HG02588 (cell line): Measurements from ENCODE around the gene NIPAL3.
"Not testable (repeated sequence)": the region's sequence is repeated elsewhere in the genome, so short reads cannot be mapped to it uniquely, and the experiment has no call there.

ENCODE experiments used
- ATAC-seq: cut with Tn5 transposase; IDR thresholded peaks from one replicate; pipeline ENCODE4 v1.9.1; 2021; ENCODE audit warnings: mild to moderate bottlenecking, moderate library complexity; ENCODE audit not compliant: unreplicated experiment

NIPAL3 gene

GRCh38 chr1:24421502-24421901, 5.9 kb downstream of the NIPAL3 start:
- no peak for ATAC-seq

- no peak for ATAC-seq
Measured at GRCh38 chr1:24424207-24424606, 8.6 kb downstream of the NIPAL3 start.

- no peak for ATAC-seq
Measured at GRCh38 chr1:24424990-24425389, 9.4 kb downstream of the NIPAL3 start.

GRCh38 chr1:24425441-24425840, 9.8 kb downstream of the NIPAL3 start:
- no peak for ATAC-seq

GRCh38 chr1:24425922-24426321, 10.3 kb downstream of the NIPAL3 start:
- no peak for ATAC-seq

GRCh38 chr1:24426744-24427544, 11.3 kb downstream of the NIPAL3 start:
- ATAC-seq, result no peak

GRCh38 chr1:24427545-24427862, 11.9 kb downstream of the NIPAL3 start:
- no peak for ATAC-seq

GRCh38 chr1:24435782-24436365, 20.3 kb downstream of the NIPAL3 start:
- no peak for ATAC-seq

- no peak for ATAC-seq
Measured at GRCh38 chr1:24437631-24438396, 22.2 kb downstream of the NIPAL3 start.

GRCh38 chr1:24438423-24438901, 22.9 kb downstream of the NIPAL3 start:
- ATAC-seq, result no peak

- no peak for ATAC-seq
Measured at GRCh38 chr1:24440436-24440835, 24.8 kb downstream of the NIPAL3 start.

GRCh38 chr1:24441480-24441879, 25.9 kb downstream of the NIPAL3 start:
- no peak for ATAC-seq

GRCh38 chr1:24441996-24442668, 26.5 kb downstream of the NIPAL3 start:
- no peak for ATAC-seq

- ATAC-seq, result no peak
Measured at GRCh38 chr1:24442764-24443163, 27.2 kb downstream of the NIPAL3 start.

- no peak for ATAC-seq
Measured at GRCh38 chr1:24443241-24443656, 27.6 kb downstream of the NIPAL3 start.

GRCh38 chr1:24446446-24446845, 30.8 kb downstream of the NIPAL3 start:
- ATAC-seq, result not testable (repeated sequence)

GRCh38 chr1:24450316-24450715, 34.7 kb downstream of the NIPAL3 start:
- no peak for ATAC-seq

- ATAC-seq, result no peak
Measured at GRCh38 chr1:24450857-24451397, 35.3 kb downstream of the NIPAL3 start.

- no peak for ATAC-seq
Measured at GRCh38 chr1:24451746-24452145, 36.1 kb downstream of the NIPAL3 start.

GRCh38 chr1:24452922-24453485, 37.4 kb downstream of the NIPAL3 start:
- ATAC-seq, result no peak

GRCh38 chr1:24454673-24455072, 39.1 kb downstream of the NIPAL3 start:
- no peak for ATAC-seq
